IMR-90 (cell line): ENCODE results near the gene SYNPO2. TPM values are rescaled to one million over a fixed set of nuclear protein-coding genes. Genes with fewer than 3 reads are reported as not detected.

ENCODE experiments used
- ATAC-seq: fragments of 200-7000 bp; cut with Tn5 transposase; 2 replicates; pipeline ENCODE4 v1.9.1; 2020; ENCODE audit warnings: low read depth, mild to moderate bottlenecking, moderate library complexity
- BruUV-seq: library from RNA; stranded (reverse); fragments of 400-500 nt; replicated peaks from 2 replicates; lab custom pipeline; 2021; lab: Mats Ljungman, UMichigan
- CTCF ChIA-PET: fragments of 300-600 bp; formaldehyde crosslinking; extraction: SDS; loops from one replicate; lab custom pipeline; 2021; ENCODE audit warnings: antibody characterized with exemption; lab: Yijun Ruan, JAX
- POLR2A ChIA-PET: fragments of 300-600 bp; sonication (Branson Sonifier 250); formaldehyde crosslinking; loops from one replicate; lab custom pipeline; 2022; ENCODE audit warnings: antibody characterized with exemption; ENCODE audit not compliant: unreplicated experiment; lab: Charles Lee
- DNase-seq: peaks from one replicate; pipeline ENCODE4 v3.0.0; 2013
- H2AFZ ChIP-seq: replicated peaks from 2 replicates; pipeline ENCODE3; 2013; ENCODE audit warnings: low read length, mild to moderate bottlenecking; ENCODE audit not compliant: poor library complexity
- H2AK5ac ChIP-seq: 2 replicates; pipeline ENCODE4 v1.6.1; 2013; ENCODE audit warnings: low read depth, low read length, inconsistent platforms
- H2AK9ac ChIP-seq: replicated peaks from 2 replicates; pipeline ENCODE3; 2013; ENCODE audit warnings: mild to moderate bottlenecking, low read depth, low read length, moderate library complexity; ENCODE audit not compliant: poor library complexity
- H2BK120ac ChIP-seq: 2 replicates; pipeline ENCODE4 v1.6.1; 2013; ENCODE audit warnings: low read depth, low read length, inconsistent platforms
- H2BK15ac ChIP-seq: 3 replicates; pipeline ENCODE4 v1.6.1; 2013; ENCODE audit warnings: low read depth, low read length, inconsistent platforms
- H2BK20ac ChIP-seq: 2 replicates; pipeline ENCODE4 v1.6.1; 2013; ENCODE audit warnings: low read depth, mild to moderate bottlenecking, inconsistent platforms, low read length, moderate library complexity
- H2BK5ac ChIP-seq: 2 replicates; pipeline ENCODE4 v1.6.1; 2013; ENCODE audit warnings: mild to moderate bottlenecking, low read depth, low read length, inconsistent platforms; ENCODE audit not compliant: poor library complexity, severe bottlenecking
- H3K14ac ChIP-seq: replicated peaks from 2 replicates; pipeline ENCODE4 v1.6.1; 2013; ENCODE audit warnings: low read depth, low read length, inconsistent platforms
- H3K18ac ChIP-seq: 2 replicates; pipeline ENCODE4 v1.6.1; 2013; ENCODE audit warnings: low read depth, low read length, control low read depth
- H3K23ac ChIP-seq: 2 replicates; pipeline ENCODE4 v1.6.1; 2013; ENCODE audit warnings: low read depth, low read length, inconsistent platforms
- H3K27ac ChIP-seq: 2 replicates; pipeline ENCODE4 v1.5.1; 2013; ENCODE audit warnings: mild to moderate bottlenecking, control low read depth, low read length; ENCODE audit not compliant: insufficient read depth
- H3K27me3 ChIP-seq: 2 replicates; pipeline ENCODE4 v1.6.1; 2013; ENCODE audit warnings: low read length; ENCODE audit not compliant: control insufficient read depth, insufficient read depth
- H3K36me3 ChIP-seq: 2 replicates; pipeline ENCODE4 v1.6.1; 2013; ENCODE audit warnings: low read length, mixed read lengths; ENCODE audit not compliant: control insufficient read depth, insufficient read depth
- H3K4ac ChIP-seq: 2 replicates; pipeline ENCODE4 v1.6.1; 2013; ENCODE audit warnings: low read depth, low read length, inconsistent platforms
- H3K4me1 ChIP-seq: 2 replicates; pipeline ENCODE4 v1.6.1; 2013; ENCODE audit warnings: low read length, mixed read lengths; ENCODE audit not compliant: control insufficient read depth, insufficient read depth
- H3K4me2 ChIP-seq: 2 replicates; pipeline ENCODE4 v1.6.1; 2013; ENCODE audit warnings: low read depth, mild to moderate bottlenecking, control low read depth, low read length, moderate library complexity
- H3K4me3 ChIP-seq: 2 replicates; pipeline ENCODE4 v1.5.1; 2013; ENCODE audit warnings: low read depth, mild to moderate bottlenecking, control low read depth, low read length, moderate library complexity; ENCODE audit not compliant: insufficient read depth
- H3K56ac ChIP-seq: 2 replicates; pipeline ENCODE4 v1.6.1; 2013; ENCODE audit warnings: low read length, inconsistent platforms; ENCODE audit not compliant: insufficient read depth; ENCODE audit errors: extremely low read depth
- H3K79me1 ChIP-seq, 2 experiments: 2 replicates each; pipeline ENCODE4 v1.6.1; 2013; ENCODE audit warnings: low read length in 2 of 2, inconsistent platforms in 1 of 2, low read depth in 1 of 2
- H3K9ac ChIP-seq: 2 replicates; pipeline ENCODE4 v1.6.1; 2013; ENCODE audit warnings: low read depth, low read length, control low read depth
- H3K9me1 ChIP-seq: 2 replicates; pipeline ENCODE4 v1.6.1; 2013; ENCODE audit warnings: low read length, inconsistent platforms; ENCODE audit not compliant: insufficient read depth
- H3K9me3 ChIP-seq: 2 replicates; pipeline ENCODE4 v1.6.1; 2013; ENCODE audit warnings: low read length; ENCODE audit not compliant: control insufficient read depth, insufficient read depth
- H4K20me1 ChIP-seq: 2 replicates; pipeline ENCODE4 v1.6.1; 2013; ENCODE audit warnings: low read length, inconsistent platforms; ENCODE audit not compliant: insufficient read depth
- H4K5ac ChIP-seq: 2 replicates; pipeline ENCODE4 v1.6.1; 2013; ENCODE audit warnings: mild to moderate bottlenecking, low read depth, low read length, control low read depth
- H4K8ac ChIP-seq, 2 experiments: 2 replicates each; pipeline ENCODE4 v1.6.1; 2013; ENCODE audit warnings: low read depth in 2 of 2, low read length in 2 of 2, control low read depth in 1 of 2, inconsistent platforms in 1 of 2
- H4K91ac ChIP-seq: 2 replicates; pipeline ENCODE4 v1.6.1; 2013; ENCODE audit warnings: low read depth, low read length, inconsistent platforms; ENCODE audit not compliant: insufficient read depth
- CEBPB ChIP-seq: IDR thresholded peaks from 2 replicates; pipeline ENCODE4 v1.6.1; 2012; ENCODE audit warnings: low read depth, low read length, improper control_type of control experiment
- CHD1 ChIP-seq: IDR thresholded peaks from 2 replicates; pipeline ENCODE4 v1.6.1; 2012; ENCODE audit warnings: low read depth, low read length, improper control_type of control experiment
- ELK1 ChIP-seq: fragments of 150-350 bp; IDR thresholded peaks from 2 replicates; pipeline ENCODE4 v1.6.1; 2016; ENCODE audit warnings: low read depth, mild to moderate bottlenecking, low read length, moderate library complexity, borderline replicate concordance
- FOS ChIP-seq: fragments of 150-350 bp; IDR thresholded peaks from 2 replicates; pipeline ENCODE4 v1.6.1; 2016; ENCODE audit warnings: low read depth, low read length
- MXI1 ChIP-seq: IDR thresholded peaks from 2 replicates; pipeline ENCODE4 v1.6.1; 2012; ENCODE audit warnings: low read depth, mild to moderate bottlenecking, low read length, moderate library complexity, borderline replicate concordance
- WGBS, 2 experiments: methylation state at CpG; one replicate each; pipeline versions ENCODE4 v1.1.5 to v1.1.7; 2013; ENCODE audit warnings: missing lambda C conversion rate in 2 of 2; ENCODE audit not compliant: insufficient read length in 1 of 2; ENCODE audit errors: extremely low coverage in 2 of 2; 5-methylcytosine and 5-hydroxymethylcytosine counted together
- dilution Hi-C: fragments of 300-500 bp; cut with HindIII; formaldehyde crosslinking; loops from one replicate; pipeline ENCODE4 v1.14.3; 2018; ENCODE audit warnings: low sequenced_read_pairs; ENCODE audit not compliant: unreplicated experiment
- in situ Hi-C: fragments of 300-500 bp; cut with MboI; formaldehyde crosslinking; loops from 3 replicates; pipeline ENCODE4 v1.14.3; 2019; ENCODE audit warnings: low sequenced_read_pairs, inconsistent platforms, mixed read lengths
- intact Hi-C: fragments of 100-400 bp; cut with micrococcal nuclease; formaldehyde crosslinking; loops from 2 replicates; pipeline ENCODE4 v1.10.0; 2022
- polyA plus RNA-seq, 3 experiments: library from polyadenylated mRNA; depleted of rRNA; stranded (reverse); fragments of >200 nt; gene quantifications; 2 replicates each; pipeline ENCODE4 v1.2.3, GENCODE V29; 2012; ENCODE audit warnings: low replicate concordance in 1 of 3
- total RNA-seq: library from RNA; depleted of rRNA; stranded (reverse); fragments of >200 nt; gene quantifications from 2 replicates; pipeline ENCODE4 v1.2.3, GENCODE V29; 2012

SYNPO2 gene
- total and polyA plus RNA-seq, 2 of the 4 experiments (the other 2 are of a cell fraction), result 0.99 to 1.8 TPM

GRCh38 chr4:118983831-118984230 is 95.2 kb downstream of the SYNPO2 start:
- Histone ChIP-seq H3K14ac (peak overlapping the region; percentile 46), H3K4me2 (no peak overlapping the region), H2BK15ac (peak overlapping the region; percentile 80), H2AFZ (no peak overlapping the region), H4K20me1 (no peaks in the 10 kb centered on the region), H4K5ac (peak overlapping the region; percentile 84; the same call in 1 of the 2 replicates), H3K4ac (peak overlapping the region; percentile 50; the same call in 1 of the 2 replicates), H3K4me3 (no peak overlapping the region), H3K9me3 (no peaks in the 10 kb centered on the region), H2BK20ac (peak overlapping the region; percentile 82), H2AK5ac (peak overlapping the region; percentile 23; the same call in 1 of the 2 replicates), H3K27ac (no peak overlapping the region), H2BK5ac (peak overlapping the region; percentile 53), H3K9me1 (0 out of 2 replicates have a peak, but pooled peaks cover 3% of the 10 kb centered on the region), H3K36me3 (no peaks in the 10 kb centered on the region), H3K79me1 (no peaks in the 10 kb centered on the region), H4K8ac (peak overlapping the region in 1 of 2 experiments; percentile 56; a peak in 2 of 4 replicates), H3K23ac (0 out of 2 replicates have a peak overlapping the region, but pooled peaks have one; percentile 60), H3K56ac (no peak overlapping the region), H3K27me3 (no peaks in the 10 kb centered on the region), H3K9ac (no peak overlapping the region), H2AK9ac (no peak overlapping the region), H2BK120ac (peak overlapping the region; percentile 85), H3K4me1 (peaks cover 24% of the 10 kb centered on the region), H3K18ac (peak overlapping the region; percentile 97), H4K91ac (peak overlapping the region; percentile 60)
- intact Hi-C loops (loop anchor here (5.0 kb wide), 4 partner anchors 118 to 643 kb away; partner anchors contain the start of gene PDE5A), dilution Hi-C loops (no loop called here), in situ Hi-C loops (loop anchor here (5.0 to 10.0 kb wide), 3 partner anchors 231 to 1073 kb away; partner anchors contain the start of gene USP53)
- TF ChIP-seq FOS, result no peak
- no peak for TF ChIP-seq MXI1
- TF ChIP-seq CEBPB, result no peak
- no peak for TF ChIP-seq CHD1
- TF ChIP-seq ELK1, result no peak
- ChIA-PET CTCF (interaction anchor here (1.2 to 1.6 kb wide), 2 partner anchors 57 to 307 kb away, joined by 4 to 5 read pairs; no protein-coding TSS in a partner anchor), POLR2A (interaction anchor here (0.6 to 0.9 kb wide), 2 partner anchors 50 to 57 kb away, joined by 3 read pairs; no protein-coding TSS in a partner anchor)
- ATAC-seq, result no peak
- no CpG with 5 or more reads among the region's 1 CpG for WGBS, 2 experiments
- DNase-seq, result no peak
- no TSS peak for BruUV-seq
